Activated CD4-positive, alpha-beta T cell treated with anti-CD3 and anti-CD28 coated beads for 36 hours (primary cell): Measurements from ENCODE around the gene TCF7L2. TPM values are rescaled to one million over a fixed set of nuclear protein-coding genes. Genes with fewer than 3 reads are reported as not detected.

Experiments used
- ATAC-seq: fragments of 200-7000 bp; cut with Tn5 transposase; one replicate; pipeline ENCODE4 v1.10.0; 2021; ENCODE audit warnings: mild to moderate bottlenecking, moderate library complexity
- CTCF ChIA-PET: fragments of 350-600 bp; sonication (Branson Sonifier 250); formaldehyde crosslinking; loops from one replicate; lab custom pipeline; 2021; ENCODE audit warnings: antibody characterized with exemption; lab: Charles Lee
- POLR2A ChIA-PET: fragments of 350-600 bp; sonication (Branson Sonifier 250); formaldehyde crosslinking; loops from one replicate; lab custom pipeline; 2021; ENCODE audit warnings: antibody characterized with exemption, inconsistent platforms; lab: Charles Lee
- DNase-seq: peaks from one replicate; pipeline ENCODE4 v3.0.0-alpha.2; 2020
- H3K27ac Mint-ChIP-seq: one replicate; pipeline ENCODE4 v1.8.0; 2021; ENCODE audit warnings: mixed read lengths
- H3K27me3 Mint-ChIP-seq: one replicate; pipeline ENCODE4 v1.8.0; 2021; ENCODE audit warnings: mixed read lengths
- H3K36me3 Mint-ChIP-seq: one replicate; pipeline ENCODE4 v1.8.0; 2021; ENCODE audit warnings: low read depth, mixed read lengths
- H3K4me1 Mint-ChIP-seq: one replicate; pipeline ENCODE4 v1.8.0; 2021; ENCODE audit warnings: mixed read lengths
- H3K4me3 Mint-ChIP-seq: one replicate; pipeline ENCODE4 v1.8.0; 2021; ENCODE audit warnings: mild to moderate bottlenecking, moderate library complexity, mixed read lengths
- H3K9me3 Mint-ChIP-seq: one replicate; pipeline ENCODE4 v1.8.0; 2021; ENCODE audit warnings: low read depth, mixed read lengths
- intact Hi-C, 2 experiments: fragments of 100-400 bp; cut with DNase I in 1 of 2; cut with micrococcal nuclease in 1 of 2; formaldehyde crosslinking; loops; one replicate each; pipeline versions ENCODE4 v1.14.2 to v1.15.1; 2022 to 2024; cut with DNase I, micrococcal nuclease
- total RNA-seq, 2 experiments: library from RNA; stranded (reverse); gene quantifications; one replicate each; pipeline ENCODE4 v1.2.3, GENCODE V29; 2021

The TCF7L2 gene
- total RNA-seq, 2 experiments from 2014 or later, result 0.87 to 1.7 TPM

DNA sequence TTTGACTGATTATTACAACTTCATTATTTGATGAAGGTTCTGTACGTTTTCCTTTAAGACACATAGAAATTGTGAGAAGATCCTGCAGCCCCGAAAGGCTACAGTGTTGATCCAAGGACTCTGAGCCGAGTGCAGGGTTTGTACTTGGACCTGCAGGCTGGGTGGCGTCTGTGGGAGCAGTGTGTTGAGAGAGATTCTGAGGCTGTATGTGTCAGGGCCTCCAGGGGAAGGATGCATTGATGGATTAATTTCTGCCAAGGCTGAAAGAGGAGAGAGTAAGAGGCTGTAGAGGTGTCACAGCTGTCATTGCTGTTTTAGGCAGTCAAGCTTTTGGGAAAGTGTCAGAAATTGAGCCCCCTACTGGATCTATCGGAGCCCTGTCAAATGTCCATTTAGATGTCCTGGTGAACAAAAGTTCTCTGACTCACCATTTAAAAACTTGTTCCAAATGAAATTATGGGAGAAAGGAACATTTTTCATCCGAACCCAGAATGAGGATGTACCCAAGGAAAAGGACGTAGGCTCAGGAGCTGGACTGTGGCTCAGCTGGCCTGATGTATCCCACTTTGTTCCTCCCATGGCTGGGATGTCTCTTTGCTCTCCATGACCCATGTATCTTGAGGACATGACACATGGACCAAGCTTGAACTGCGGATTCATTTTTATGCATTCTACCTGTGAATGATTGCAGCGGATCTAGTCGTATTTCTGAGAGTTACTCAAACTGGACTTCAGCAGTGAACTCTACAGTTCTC, 102.2 kb downstream of the TCF7L2 start:
- Mint-ChIP-seq H3K4me1 (peaks cover 17% of the 10 kb centered on the region), H3K27ac (no peak overlapping the region), H3K36me3 (no peaks in the 10 kb centered on the region), H3K27me3 (peaks cover 9% of the 10 kb centered on the region), H3K4me3 (no peak overlapping the region), H3K9me3 (no peaks in the 10 kb centered on the region)
- CTCF ChIA-PET, result interaction anchor here (0.7 to 1.6 kb wide), 2 partner anchors 15 to 24 kb away, joined by 3 read pairs; no protein-coding TSS in a partner anchor
- POLR2A ChIA-PET, result no interaction called here
- ATAC-seq (no peak), DNase-seq (no peak)
- intact Hi-C loops, result no loop called here

DNA sequence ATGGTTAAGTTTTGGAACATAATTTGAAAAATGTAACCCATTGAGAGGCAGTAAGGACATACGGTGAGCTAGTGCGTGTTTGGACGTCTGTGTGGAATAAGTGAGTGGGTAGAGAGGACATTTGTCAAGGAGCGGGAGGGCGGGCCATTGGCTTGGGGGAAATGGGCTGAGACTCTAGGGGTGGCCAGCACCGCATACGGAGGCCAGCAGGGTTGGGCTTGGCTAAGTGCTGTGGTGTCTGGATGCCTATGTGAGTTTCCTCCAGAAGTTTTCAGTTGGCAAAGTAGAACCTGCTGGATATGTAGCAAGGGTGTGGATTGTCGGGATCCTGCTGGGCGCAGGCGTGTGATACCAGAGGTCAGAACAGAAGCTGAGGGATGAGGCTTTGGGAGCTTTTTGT, 103.0 kb downstream of the TCF7L2 start:
- ATAC-seq, result no peak
- POLR2A ChIA-PET, result no interaction called here
- H3K9me3 Mint-ChIP-seq, result no peaks in the 10 kb centered on the region
- peaks cover 17% of the 10 kb centered on the region for H3K4me1 Mint-ChIP-seq
- peaks cover 9% of the 10 kb centered on the region for H3K27me3 Mint-ChIP-seq
- no peaks in the 10 kb centered on the region for H3K36me3 Mint-ChIP-seq
- no peak overlapping the region for H3K4me3 Mint-ChIP-seq
- no peak overlapping the region for H3K27ac Mint-ChIP-seq
- no peak for DNase-seq
- CTCF ChIA-PET, result interaction anchor here (0.7 to 1.6 kb wide), 2 partner anchors 14 to 23 kb away, joined by 3 read pairs; no protein-coding TSS in a partner anchor
- intact Hi-C loops, result no loop called here

DNA sequence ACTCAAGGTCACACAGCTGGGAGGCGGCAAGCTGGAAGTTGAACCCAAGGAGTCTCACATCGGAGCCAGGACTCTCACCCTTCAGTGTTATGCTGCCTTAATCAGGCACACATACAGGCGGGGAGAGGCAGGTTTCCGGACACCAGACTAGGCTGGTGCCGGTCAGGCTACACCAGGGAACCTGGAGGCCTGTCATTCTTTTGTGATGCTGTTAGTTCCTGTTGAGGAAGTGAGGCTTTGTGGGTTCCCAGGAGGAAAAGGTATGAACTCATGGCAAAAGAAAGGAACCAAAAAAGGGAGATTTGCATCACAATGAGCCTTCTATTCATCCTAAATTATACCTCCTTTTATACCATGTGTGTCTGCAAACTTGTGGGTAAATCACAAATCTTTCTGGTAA, 103.8 kb downstream of the TCF7L2 start:
- peaks cover 9% of the 10 kb centered on the region for H3K27me3 Mint-ChIP-seq
- H3K4me1 Mint-ChIP-seq, result peaks cover 17% of the 10 kb centered on the region
- no peaks in the 10 kb centered on the region for H3K9me3 Mint-ChIP-seq
- no peak overlapping the region for H3K27ac Mint-ChIP-seq
- no peak for ATAC-seq
- CTCF ChIA-PET, result no interaction called here
- intact Hi-C loops, result no loop called here
- H3K4me3 Mint-ChIP-seq, result no peak overlapping the region
- no peak for DNase-seq
- no peaks in the 10 kb centered on the region for H3K36me3 Mint-ChIP-seq
- POLR2A ChIA-PET, result no interaction called here

DNA sequence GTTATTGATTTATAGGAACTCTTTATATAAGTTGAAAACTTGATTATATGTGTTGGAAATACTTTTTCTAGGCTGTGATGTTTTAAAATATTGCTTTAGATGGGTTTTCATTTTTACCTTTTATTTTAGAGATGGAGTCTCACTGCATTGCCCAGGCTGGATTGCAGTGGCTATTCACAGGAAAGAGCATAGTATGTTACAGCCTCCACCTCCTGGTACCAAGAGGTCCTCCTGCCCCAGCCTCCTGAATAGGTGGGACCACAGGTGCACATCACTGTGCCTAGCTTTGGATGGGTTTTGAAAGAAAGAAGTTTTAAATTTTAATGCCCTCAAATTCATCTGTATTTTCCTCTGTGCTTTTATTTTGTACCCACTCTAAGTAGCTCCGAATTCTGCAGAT, 105.4 kb downstream of the TCF7L2 start:
- Mint-ChIP-seq H3K4me3 (no peak overlapping the region), H3K36me3 (no peaks in the 10 kb centered on the region), H3K4me1 (peaks cover 12% of the 10 kb centered on the region), H3K9me3 (no peaks in the 10 kb centered on the region), H3K27ac (no peak overlapping the region), H3K27me3 (peaks cover 6% of the 10 kb centered on the region)
- ATAC-seq (no peak), DNase-seq (no peak)
- intact Hi-C loops, result no loop called here
- POLR2A ChIA-PET, result interaction anchor here (0.6 kb wide), 1 partner anchor 8 kb away, joined by 3 read pairs; no protein-coding TSS in a partner anchor
- CTCF ChIA-PET, result no interaction called here

DNA sequence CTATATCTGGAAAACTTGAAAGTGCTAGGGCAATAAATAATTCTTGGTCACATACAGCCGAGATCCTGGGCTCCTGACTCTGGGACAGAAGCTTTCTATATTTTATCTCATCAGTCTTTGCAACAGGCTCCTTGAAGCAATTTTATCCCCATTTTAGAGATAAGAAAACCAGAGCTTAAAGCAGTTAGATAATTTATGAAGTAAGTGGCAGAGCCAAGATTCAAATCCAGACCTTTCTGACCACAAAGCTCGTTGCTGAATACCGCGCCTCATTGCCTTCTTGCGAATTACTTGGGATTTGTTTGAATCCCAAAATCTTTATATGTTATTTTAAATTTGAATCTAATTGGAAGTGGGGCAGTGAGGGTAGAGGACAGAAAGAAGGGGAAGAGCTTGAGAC, 106.0 kb downstream of the TCF7L2 start:
- DNase-seq (no peak), ATAC-seq (no peak)
- H3K4me1 Mint-ChIP-seq, result peaks cover 7% of the 10 kb centered on the region
- ChIA-PET POLR2A (interaction anchor here (0.6 kb wide), 1 partner anchor 8 kb away, joined by 3 read pairs; no protein-coding TSS in a partner anchor), CTCF (no interaction called here)
- H3K27me3 Mint-ChIP-seq, result peaks cover 6% of the 10 kb centered on the region
- no peaks in the 10 kb centered on the region for H3K36me3 Mint-ChIP-seq
- intact Hi-C loops, result no loop called here
- H3K27ac Mint-ChIP-seq, result no peak overlapping the region
- no peak overlapping the region for H3K4me3 Mint-ChIP-seq
- H3K9me3 Mint-ChIP-seq, result no peaks in the 10 kb centered on the region

DNA sequence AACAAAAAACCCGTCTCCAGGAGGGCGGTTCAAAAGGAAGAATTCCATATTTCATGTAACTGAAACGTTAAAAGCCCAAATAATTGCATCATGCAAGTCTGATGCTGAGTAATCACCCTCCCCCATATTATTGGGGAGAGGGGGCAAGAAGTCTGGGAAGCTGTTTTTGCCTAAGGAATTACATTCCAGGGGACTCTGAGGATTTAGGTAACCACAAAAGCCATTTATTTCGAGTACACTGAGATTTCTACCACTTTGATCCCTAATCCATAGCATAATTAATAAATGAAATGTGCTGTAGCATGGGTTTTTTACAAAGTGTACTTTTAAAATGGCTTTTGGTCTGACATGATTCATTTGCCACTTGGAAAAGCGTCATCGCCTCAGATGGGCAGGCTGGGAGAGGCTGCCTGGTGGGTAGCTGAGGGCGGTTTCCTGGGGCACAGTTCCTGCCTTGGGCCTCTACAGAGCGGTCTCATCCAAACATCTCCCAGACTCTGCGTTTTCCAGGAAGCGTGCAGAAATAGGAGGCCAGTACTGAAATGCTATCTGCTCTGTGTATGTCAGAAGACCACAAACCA, 106.5 kb downstream of the TCF7L2 start:
- POLR2A ChIA-PET, result no interaction called here
- CTCF ChIA-PET, result no interaction called here
- no peaks in the 10 kb centered on the region for H3K36me3 Mint-ChIP-seq
- intact Hi-C loops, result no loop called here
- H3K27ac Mint-ChIP-seq, result no peak overlapping the region
- H3K4me3 Mint-ChIP-seq, result no peak overlapping the region
- H3K27me3 Mint-ChIP-seq, result peaks cover 8% of the 10 kb centered on the region
- DNase-seq (no peak), ATAC-seq (no peak)
- no peaks in the 10 kb centered on the region for H3K9me3 Mint-ChIP-seq
- H3K4me1 Mint-ChIP-seq, result peaks cover 3% of the 10 kb centered on the region

DNA sequence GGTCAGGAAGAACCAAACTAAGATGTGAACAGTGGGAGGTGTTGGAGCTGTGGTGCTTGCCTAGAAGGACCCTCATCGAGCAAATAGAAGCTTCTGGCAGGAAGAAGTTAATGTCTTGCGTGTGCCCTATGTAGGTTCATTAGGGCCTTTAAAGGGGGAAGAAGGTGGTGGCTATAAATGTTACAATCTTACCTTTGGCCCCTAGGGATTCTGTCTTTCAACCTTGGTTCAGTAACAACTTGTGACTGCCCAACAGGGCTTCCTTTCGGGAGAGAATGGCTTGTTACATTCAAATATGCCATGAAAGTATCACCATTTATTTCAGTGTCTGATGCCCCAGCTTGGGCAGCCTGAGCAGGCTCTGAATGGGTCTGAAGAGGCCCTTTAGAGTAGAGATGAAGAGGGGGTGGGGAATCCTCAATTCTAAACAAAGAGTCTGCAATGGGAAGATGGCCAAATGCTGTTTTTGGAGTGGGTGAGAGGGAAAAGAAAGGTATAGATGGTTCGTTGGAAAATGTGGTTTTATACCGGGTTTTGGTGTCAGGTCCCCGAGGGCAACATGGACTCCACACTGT, 108.0 kb downstream of the TCF7L2 start:
- DNase-seq (no peak), ATAC-seq (no peak)
- no peaks in the 10 kb centered on the region for H3K9me3 Mint-ChIP-seq
- intact Hi-C loops, result no loop called here
- H3K27me3 Mint-ChIP-seq, result peaks cover 6% of the 10 kb centered on the region
- H3K36me3 Mint-ChIP-seq, result no peaks in the 10 kb centered on the region
- ChIA-PET POLR2A (no interaction called here), CTCF (no interaction called here)
- H3K27ac Mint-ChIP-seq, result no peak overlapping the region
- H3K4me3 Mint-ChIP-seq, result no peak overlapping the region
- H3K4me1 Mint-ChIP-seq, result no peaks in the 10 kb centered on the region

DNA sequence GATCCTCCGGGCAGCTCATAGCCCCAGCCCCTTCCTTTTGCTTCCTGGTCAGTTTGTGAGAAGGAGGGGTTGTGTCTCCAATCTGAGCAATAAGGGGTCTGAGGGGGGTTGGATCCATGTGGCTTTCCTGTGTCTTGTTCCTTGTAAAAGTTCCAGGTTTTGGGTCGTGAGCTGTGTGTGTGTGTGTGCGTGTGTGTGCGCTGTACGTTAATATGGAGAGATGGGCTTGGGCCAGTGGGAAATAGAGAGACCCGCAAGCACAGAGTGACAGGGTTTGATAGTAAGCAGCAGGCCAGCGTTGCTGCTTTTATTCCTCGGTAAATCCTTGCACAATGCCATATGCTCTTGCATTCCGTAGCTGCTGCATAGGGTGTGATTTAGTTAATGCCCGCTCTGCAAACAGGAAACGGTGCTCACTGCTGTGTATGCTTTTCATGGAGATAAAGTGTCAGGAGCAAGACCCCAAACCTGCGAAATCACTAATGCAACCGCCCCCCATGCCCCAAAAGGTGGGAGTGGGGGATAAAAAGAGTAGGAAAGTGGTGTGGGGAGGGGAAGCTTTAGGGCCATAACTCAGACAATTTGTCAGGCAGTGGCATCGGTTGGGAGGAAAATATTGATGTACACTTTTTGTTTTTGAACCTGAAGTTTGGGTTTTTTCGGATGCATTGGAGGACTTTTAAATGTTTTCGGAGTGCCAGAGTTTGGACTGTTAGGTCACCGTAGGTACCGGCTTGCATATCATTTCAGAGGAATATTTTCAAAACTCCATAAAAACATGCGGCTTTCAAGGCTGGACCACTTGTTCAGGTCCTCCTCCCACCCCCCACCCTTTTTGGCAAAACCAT, 108.7 kb downstream of the TCF7L2 start:
- ChIA-PET POLR2A (no interaction called here), CTCF (no interaction called here)
- peaks cover 2% of the 10 kb centered on the region for H3K27me3 Mint-ChIP-seq
- no peak overlapping the region for H3K4me3 Mint-ChIP-seq
- no peaks in the 10 kb centered on the region for H3K36me3 Mint-ChIP-seq
- intact Hi-C loops, result no loop called here
- H3K27ac Mint-ChIP-seq, result no peak overlapping the region
- ATAC-seq (no peak), DNase-seq (no peak)
- no peaks in the 10 kb centered on the region for H3K9me3 Mint-ChIP-seq
- no peaks in the 10 kb centered on the region for H3K4me1 Mint-ChIP-seq

DNA sequence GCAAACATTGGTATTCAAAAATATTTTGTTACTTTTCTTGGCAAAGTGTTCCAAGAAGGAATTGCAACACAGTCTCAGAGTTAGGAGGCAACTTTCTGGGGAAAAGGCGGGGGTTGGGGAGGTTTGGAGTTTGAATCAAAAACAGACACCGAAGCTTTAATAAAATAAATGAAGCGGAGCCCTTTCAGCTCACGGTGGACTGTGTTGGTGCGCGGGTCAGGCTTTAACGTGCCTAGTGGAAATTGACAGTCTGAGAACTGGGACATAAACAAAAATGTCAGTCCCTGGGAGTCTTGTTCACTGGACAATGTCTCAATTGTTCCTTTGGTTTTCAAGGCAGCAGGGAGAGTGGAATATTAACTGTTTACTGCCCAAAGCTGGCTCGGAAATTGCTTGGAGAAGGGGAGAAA, 109.3 kb downstream of the TCF7L2 start:
- ATAC-seq (no peak), DNase-seq (no peak)
- Mint-ChIP-seq H3K36me3 (no peaks in the 10 kb centered on the region), H3K27me3 (peaks cover 2% of the 10 kb centered on the region), H3K4me1 (no peaks in the 10 kb centered on the region), H3K4me3 (no peak overlapping the region), H3K27ac (no peak overlapping the region), H3K9me3 (no peaks in the 10 kb centered on the region)
- CTCF ChIA-PET, result no interaction called here
- POLR2A ChIA-PET, result no interaction called here
- intact Hi-C loops, result no loop called here

DNA sequence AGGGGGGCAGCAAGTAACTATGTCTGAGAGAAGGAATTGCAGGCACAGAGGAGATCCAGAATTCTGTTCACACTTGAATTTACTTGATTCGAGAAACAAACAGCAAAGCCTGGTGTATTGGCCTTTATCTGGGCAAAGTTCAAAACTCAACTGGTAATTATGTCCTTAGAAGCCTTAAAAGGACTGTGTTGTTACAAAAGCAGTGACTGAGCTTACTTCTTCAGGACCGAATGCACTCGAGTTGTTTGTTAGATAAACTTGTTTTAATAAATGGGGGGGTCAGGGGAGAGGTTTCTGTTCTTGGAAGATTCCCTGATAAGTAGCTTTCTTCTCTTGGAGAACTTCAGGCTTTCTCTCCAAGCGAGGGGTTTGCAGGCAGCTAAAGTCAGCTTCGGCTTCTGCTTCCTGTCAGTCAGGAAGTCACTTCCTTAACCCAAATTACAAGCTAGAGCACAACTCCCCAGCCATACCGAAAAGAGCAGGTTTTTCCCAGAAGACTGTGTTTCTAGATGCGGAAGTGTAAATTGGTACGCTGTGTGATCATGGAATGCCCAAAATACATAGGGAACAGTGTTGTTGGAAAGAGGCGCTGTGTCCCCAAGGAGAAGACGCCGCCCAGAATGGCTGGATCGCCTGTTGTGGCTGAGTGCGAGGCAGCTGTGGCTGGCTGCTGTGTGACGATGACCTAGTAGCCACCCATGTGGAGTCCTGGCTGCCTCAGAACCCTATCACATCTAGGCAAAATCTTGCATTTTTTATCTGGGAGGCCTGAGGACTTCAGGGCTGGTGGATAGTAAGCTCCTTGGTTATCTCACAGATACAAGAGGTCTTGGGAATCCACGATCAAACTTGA, 110.4 kb downstream of the TCF7L2 start:
- Mint-ChIP-seq H3K27me3 (peaks cover 2% of the 10 kb centered on the region), H3K27ac (no peak overlapping the region), H3K9me3 (no peaks in the 10 kb centered on the region), H3K4me3 (no peak overlapping the region), H3K36me3 (no peaks in the 10 kb centered on the region), H3K4me1 (no peaks in the 10 kb centered on the region)
- ATAC-seq, result peak; percentile 42
- DNase-seq, result peak; percentile 9
- intact Hi-C loops, result no loop called here
- CTCF ChIA-PET, result interaction anchor here (0.6 kb wide), 1 partner anchor 336 kb away, joined by 3 read pairs; no protein-coding TSS in a partner anchor
- POLR2A ChIA-PET, result no interaction called here

DNA sequence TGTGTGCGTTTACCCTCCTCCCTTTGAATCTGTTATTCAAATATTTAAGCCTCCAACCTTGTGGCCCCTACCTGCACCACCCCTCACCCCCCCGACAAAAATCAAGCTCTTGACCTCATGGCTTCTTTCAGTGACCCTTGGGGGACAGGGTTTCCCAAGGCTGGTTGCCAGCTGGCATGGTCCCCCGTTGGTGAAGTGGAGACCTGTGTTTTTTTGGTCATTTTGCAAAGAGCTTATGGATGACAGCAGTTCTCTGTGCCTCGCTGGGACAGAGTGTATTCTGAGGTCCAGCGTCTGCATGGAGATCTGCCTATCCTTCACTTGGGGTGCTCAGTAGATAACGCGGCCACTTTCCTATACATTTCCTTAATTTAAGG, 111.0 kb downstream of the TCF7L2 start:
- POLR2A ChIA-PET, result no interaction called here
- H3K36me3 Mint-ChIP-seq, result no peaks in the 10 kb centered on the region

More for the DNA sequence above, 111.0 kb downstream of the TCF7L2 start:
- intact Hi-C loops, result no loop called here
- Mint-ChIP-seq H3K4me1 (no peaks in the 10 kb centered on the region), H3K9me3 (no peaks in the 10 kb centered on the region), H3K4me3 (no peak overlapping the region), H3K27me3 (peaks cover 2% of the 10 kb centered on the region), H3K27ac (no peak overlapping the region)
- CTCF ChIA-PET, result no interaction called here
- no peak for DNase-seq
- ATAC-seq, result no peak
